T-cell (primary cell): ENCODE measurements around the gene MRAS. TPM values are rescaled to one million over a fixed set of nuclear protein-coding genes. Genes with fewer than 3 reads are reported as not detected.

ENCODE experiments used
- ATAC-seq, 4 experiments: fragments of 200-7000 bp in 3 of 4; fragments of 150-1000 bp in 1 of 4; cut with Tn5 transposase; replicated peaks in 1 of 4; 1 replicate in 3 of 4; 2 replicates in 1 of 4; pipeline ENCODE4 v1.10.0; 2021; ENCODE audit warnings: moderate library complexity in 3 of 4, mild to moderate bottlenecking in 2 of 4, moderate number of reproducible peaks in 1 of 4
- CTCF ChIA-PET, 2 donors: fragments of 300-600 bp; sonication (Branson Sonifier 250); formaldehyde crosslinking; loops; one replicate each; lab custom pipeline; 2022; ENCODE audit warnings: antibody characterized with exemption in 2 of 2; lab: Charles Lee
- POLR2A ChIA-PET, 2 donors: fragments of 300-600 bp; sonication (Branson Sonifier 250); formaldehyde crosslinking; loops; one replicate each; lab custom pipeline; 2022; ENCODE audit warnings: antibody characterized with exemption in 2 of 2; lab: Charles Lee
- DNase-seq, 35 experiments: peaks; one replicate each; pipeline versions ENCODE4 v3.0.0 to v3.0.0-alpha.2; 2013 to 2023
- H3K27ac ChIP-seq: one replicate; pipeline ENCODE4 v1.5.1; 2013; ENCODE audit warnings: low read length
- H3K27me3 ChIP-seq, 2 experiments: replicated peaks in 1 of 2; 1 replicate in 1 of 2; 2 replicates in 1 of 2; pipeline versions ENCODE4 v1.6.1 to v1.7.0; 2013; ENCODE audit warnings: low read length in 1 of 2, mixed read lengths in 1 of 2; ENCODE audit not compliant: control insufficient read depth in 2 of 2, insufficient read depth in 2 of 2; ENCODE audit errors: extremely low read depth in 1 of 2
- H3K36me3 ChIP-seq, 2 donors: 1 replicate in 1 of 2; 2 replicates in 1 of 2; pipeline versions ENCODE4 v1.6.1 to v1.7.0; 2013; ENCODE audit warnings: low read length in 1 of 2; ENCODE audit not compliant: control insufficient read depth in 2 of 2, insufficient read depth in 1 of 2; ENCODE audit errors: extremely low read depth in 1 of 2
- H3K4me1 ChIP-seq, 2 experiments: 1 replicate in 1 of 2; 2 replicates in 1 of 2; pipeline versions ENCODE4 v1.6.1 to v1.7.0; 2013; ENCODE audit warnings: low read length in 2 of 2, mixed read lengths in 1 of 2; ENCODE audit not compliant: insufficient read depth in 2 of 2, control insufficient read depth in 1 of 2; ENCODE audit errors: extremely low read depth in 1 of 2
- H3K4me3 ChIP-seq, 2 donors: 1 replicate in 1 of 2; 2 replicates in 1 of 2; pipeline versions ENCODE4 v1.5.1 to v1.7.0; 2013; ENCODE audit warnings: mild to moderate bottlenecking in 2 of 2, low read length in 1 of 2, moderate library complexity in 1 of 2; ENCODE audit not compliant: control insufficient read depth in 1 of 2; ENCODE audit errors: extremely low read depth in 1 of 2
- H3K9me3 ChIP-seq: 2 replicates; pipeline ENCODE4 v1.7.0; 2013
- H3K27ac Mint-ChIP-seq, 2 donors: one replicate each; pipeline ENCODE4 v1.8.0; 2020 to 2021; ENCODE audit warnings: mild to moderate bottlenecking in 2 of 2, mixed read lengths in 2 of 2
- H3K27me3 Mint-ChIP-seq, 2 donors: one replicate each; pipeline ENCODE4 v1.8.0; 2021 to 2022; ENCODE audit warnings: mixed read lengths in 2 of 2
- H3K36me3 Mint-ChIP-seq: one replicate; pipeline ENCODE4 v1.8.0; 2021; ENCODE audit warnings: mixed read lengths
- H3K4me1 Mint-ChIP-seq, 3 donors: one replicate each; pipeline ENCODE4 v1.8.0; 2020 to 2022; ENCODE audit warnings: mixed read lengths in 3 of 3, mild to moderate bottlenecking in 1 of 3
- H3K4me3 Mint-ChIP-seq, 3 donors: one replicate each; pipeline ENCODE4 v1.8.0; 2020 to 2022; ENCODE audit warnings: mild to moderate bottlenecking in 3 of 3, mixed read lengths in 3 of 3, moderate library complexity in 3 of 3
- H3K9me3 Mint-ChIP-seq, 3 donors: one replicate each; pipeline ENCODE4 v1.8.0; 2020 to 2022; ENCODE audit warnings: mixed read lengths in 3 of 3
- WGBS: methylation state at CpG from one replicate; pipeline ENCODE4 v1.1.5; 2013; ENCODE audit warnings: missing lambda C conversion rate; ENCODE audit not compliant: insufficient coverage; 5-methylcytosine and 5-hydroxymethylcytosine counted together
- total RNA-seq, 35 experiments: library from RNA in 6 of 35; stranded (reverse) in 6 of 35; fragments of 120-200 nt in 1 of 35; gene quantifications; one replicate each; pipeline versions ENCODE4 v1.2.1 to v1.2.4 and lab custom pipeline; 2013 to 2026

The MRAS gene
- total RNA-seq, 5 donors from 2014 or later (not counting 1 experiment from before 2014, with no cell fraction given): 0.28 to 0.49 (median 0.42) TPM; not detected in 1

DNA sequence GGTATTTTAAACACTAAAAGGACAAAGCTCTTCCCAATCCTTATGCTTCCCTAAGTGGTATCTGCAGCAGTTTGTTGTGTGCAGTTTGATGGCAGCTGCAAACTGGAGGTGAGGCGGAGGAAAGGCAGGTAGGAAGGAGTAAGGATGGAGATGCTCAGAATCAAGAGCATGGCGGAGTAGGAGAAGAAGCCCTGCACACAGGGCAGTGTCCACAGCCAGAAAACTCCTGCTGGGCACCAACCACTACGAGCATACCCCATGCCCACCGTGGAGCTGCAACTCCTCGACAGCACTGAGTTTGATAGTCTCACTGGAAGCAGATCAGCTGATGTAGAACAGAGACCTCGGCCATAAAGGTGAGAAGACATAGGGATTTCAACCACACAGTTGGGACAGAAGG, 55.7 kb downstream of the MRAS start:
- Histone ChIP-seq H3K27ac (no peak overlapping the region), H3K9me3 (no peaks in the 10 kb centered on the region), H3K27me3 (peaks cover 0 to 32% of the 10 kb centered on the region in 2 experiments), H3K4me3 (no peak overlapping the region), H3K4me1 (no peaks in the 10 kb centered on the region), H3K36me3 (no peaks in the 10 kb centered on the region)
- Mint-ChIP-seq H3K36me3 (no peaks in the 10 kb centered on the region), H3K9me3 (no peaks in the 10 kb centered on the region), H3K27ac (no peak overlapping the region), H3K4me1 (no peaks in the 10 kb centered on the region), H3K27me3 (peaks cover 12 to 20% of the 10 kb centered on the region in 2 donors), H3K4me3 (no peak overlapping the region)
- ATAC-seq (no peak), DNase-seq (no peak)
- 79% methylated on average over 4 of the region's 6 CpGs for WGBS
- ChIA-PET CTCF (interaction anchor here in 1 of 2 donors (0.8 kb wide), 1 partner anchor 14 kb away, joined by 4 read pairs; no protein-coding TSS in a partner anchor), POLR2A (interaction anchor here in 1 of 2 donors (0.6 kb wide), 1 partner anchor 229 kb away, joined by 3 read pairs; the partner anchor contains the start of gene DBR1)

DNA sequence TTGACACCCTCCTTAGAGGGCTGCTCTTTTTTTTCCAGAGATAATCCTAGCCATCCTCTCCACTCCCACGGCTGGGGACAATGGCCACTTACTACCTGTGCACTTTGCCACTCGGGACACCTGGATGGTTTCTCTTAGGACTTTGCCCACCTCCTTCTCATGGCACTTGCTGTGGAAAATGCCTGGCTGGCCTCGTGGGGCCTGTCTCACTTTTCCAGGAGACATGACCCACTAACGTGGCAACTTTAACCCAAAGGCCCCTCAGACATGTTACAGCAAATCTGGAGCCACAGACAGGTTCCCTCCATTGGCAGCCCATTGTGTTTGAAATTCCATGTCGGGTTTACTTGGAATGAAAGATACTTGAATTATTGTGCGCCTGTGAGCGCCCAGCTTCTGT, 56.6 kb downstream of the MRAS start:
- POLR2A ChIA-PET: no interaction called here

DNA sequence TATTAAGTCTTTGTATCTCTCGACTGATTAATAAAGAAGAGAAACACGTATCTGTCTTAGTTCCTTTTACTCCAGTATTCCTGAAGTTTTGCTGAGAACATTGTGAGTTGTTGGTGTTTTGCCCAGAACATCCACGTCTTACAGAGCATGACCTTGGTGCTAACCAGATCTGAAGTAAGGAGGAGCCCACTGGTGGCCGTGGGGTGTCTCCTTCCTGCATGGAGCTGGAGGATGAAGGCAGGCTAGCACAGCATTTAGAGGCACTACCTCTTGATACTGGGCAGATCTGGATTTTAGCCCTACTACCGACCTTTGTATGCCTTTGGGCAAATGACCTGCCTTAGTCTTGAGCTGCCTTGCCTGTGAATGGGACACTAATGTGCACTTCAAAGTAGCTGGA, 57.1 kb downstream of the MRAS start:
- Mint-ChIP-seq H3K27me3 (peaks cover 12 to 20% of the 10 kb centered on the region in 2 donors), H3K27ac (no peak overlapping the region), H3K4me3 (no peak overlapping the region), H3K36me3 (no peaks in the 10 kb centered on the region), H3K4me1 (no peaks in the 10 kb centered on the region), H3K9me3 (no peaks in the 10 kb centered on the region)
- 50% methylated on average over 2 of the region's 5 CpGs for WGBS
- Histone ChIP-seq H3K27ac (no peak overlapping the region), H3K27me3 (peaks cover 0 to 28% of the 10 kb centered on the region in 2 experiments), H3K4me1 (no peaks in the 10 kb centered on the region), H3K9me3 (no peaks in the 10 kb centered on the region), H3K4me3 (no peak overlapping the region), H3K36me3 (no peaks in the 10 kb centered on the region)
- DNase-seq (no peak), ATAC-seq (no peak)
- POLR2A ChIA-PET: no interaction called here
- CTCF ChIA-PET: interaction anchor here in 1 of 2 donors (4.2 kb wide), 1 partner anchor 13 kb away, joined by 20 read pairs; no protein-coding TSS in a partner anchor

More for the DNA sequence above, 56.6 kb downstream of the MRAS start:
- no peak for DNase-seq
- Histone ChIP-seq H3K9me3 (no peaks in the 10 kb centered on the region), H3K4me3 (no peak overlapping the region), H3K27ac (no peak overlapping the region), H3K27me3 (peaks cover 0 to 28% of the 10 kb centered on the region in 2 experiments), H3K36me3 (no peaks in the 10 kb centered on the region), H3K4me1 (no peaks in the 10 kb centered on the region)
- Mint-ChIP-seq H3K27me3 (peaks cover 12 to 20% of the 10 kb centered on the region in 2 donors), H3K27ac (no peak overlapping the region), H3K36me3 (no peaks in the 10 kb centered on the region), H3K4me3 (no peak overlapping the region), H3K9me3 (no peaks in the 10 kb centered on the region), H3K4me1 (no peaks in the 10 kb centered on the region)
- 73% methylated on average over 6 of the region's 7 CpGs for WGBS
- no peak for ATAC-seq
- CTCF ChIA-PET: no interaction called here

DNA sequence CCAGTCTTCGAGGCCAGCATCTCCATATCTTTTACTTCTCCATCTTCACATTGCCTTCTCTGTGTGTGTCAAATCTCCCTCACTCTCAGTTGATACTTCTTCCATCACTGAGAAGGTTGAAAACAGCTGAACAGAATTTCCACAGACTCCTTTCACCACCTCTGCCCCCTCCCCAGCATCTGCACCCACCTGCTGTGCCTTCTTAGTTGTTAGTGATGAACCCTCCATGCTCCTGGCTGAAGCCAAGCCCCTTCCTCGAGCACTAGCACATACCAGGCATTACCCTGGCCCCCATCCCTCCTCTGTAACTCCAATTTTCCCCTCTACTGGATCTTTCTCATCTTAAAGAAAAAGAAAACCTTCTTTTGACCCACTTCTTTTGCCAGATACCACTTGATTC, 58.2 kb downstream of the MRAS start:
- Histone ChIP-seq H3K4me1 (no peaks in the 10 kb centered on the region), H3K27me3 (peaks cover 0 to 24% of the 10 kb centered on the region in 2 experiments), H3K4me3 (no peak overlapping the region), H3K9me3 (no peaks in the 10 kb centered on the region), H3K36me3 (no peaks in the 10 kb centered on the region), H3K27ac (no peak overlapping the region)
- POLR2A ChIA-PET: no interaction called here
- DNase-seq (no peak), ATAC-seq (no peak)
- Mint-ChIP-seq H3K4me1 (no peaks in the 10 kb centered on the region), H3K4me3 (no peak overlapping the region), H3K27ac (no peak overlapping the region), H3K27me3 (peaks cover 12 to 19% of the 10 kb centered on the region in 2 donors), H3K36me3 (no peaks in the 10 kb centered on the region), H3K9me3 (no peaks in the 10 kb centered on the region)
- CTCF ChIA-PET: interaction anchor here in 1 of 2 donors (4.2 kb wide), 1 partner anchor 12 kb away, joined by 20 read pairs; no protein-coding TSS in a partner anchor
- WGBS: 40% methylated on average over 1 of the region's 2 CpGs

DNA sequence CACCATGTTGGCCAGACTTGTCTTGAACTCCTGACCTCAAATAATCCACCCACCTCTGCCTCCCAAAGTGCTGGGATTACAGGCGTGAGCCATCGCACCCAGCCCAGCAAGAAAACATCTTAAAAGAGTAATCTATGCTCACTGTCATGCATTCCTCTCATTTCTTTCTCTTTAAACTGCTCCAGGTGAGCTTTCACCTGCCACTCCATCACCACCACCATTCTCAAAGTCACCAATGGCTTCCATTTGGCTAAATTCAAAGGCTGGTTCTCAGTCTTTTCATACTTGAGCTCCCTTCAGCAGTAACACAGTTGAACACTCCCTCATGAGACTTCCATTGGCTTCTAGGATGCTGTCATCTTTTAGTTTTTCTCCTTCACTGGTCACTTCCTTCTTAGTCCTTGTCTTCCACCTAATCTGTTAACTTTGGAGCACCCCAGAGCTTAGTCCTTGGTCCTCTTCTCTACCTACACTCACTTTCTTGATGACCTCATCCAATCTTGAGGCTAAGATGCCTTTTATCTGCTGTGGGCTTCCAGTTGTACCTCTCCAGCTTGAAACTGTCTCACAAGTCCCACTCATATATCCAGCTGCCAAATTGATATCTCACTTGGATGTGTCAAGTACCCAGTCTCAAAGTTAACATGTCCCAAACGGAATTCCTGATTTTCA, 59.0 kb downstream of the MRAS start:
- ATAC-seq (no peak), DNase-seq (no peak)
- Mint-ChIP-seq H3K4me1 (no peaks in the 10 kb centered on the region), H3K9me3 (no peaks in the 10 kb centered on the region), H3K27ac (no peak overlapping the region), H3K27me3 (peaks cover 16 to 19% of the 10 kb centered on the region in 2 donors), H3K36me3 (no peaks in the 10 kb centered on the region), H3K4me3 (no peak overlapping the region)
- Histone ChIP-seq H3K27me3 (peaks cover 0 to 19% of the 10 kb centered on the region in 2 experiments), H3K27ac (no peak overlapping the region), H3K4me3 (no peak overlapping the region), H3K36me3 (no peaks in the 10 kb centered on the region), H3K4me1 (no peaks in the 10 kb centered on the region), H3K9me3 (no peaks in the 10 kb centered on the region)
- 81% methylated on average over 3 of the region's 3 CpGs for WGBS
- ChIA-PET CTCF (interaction anchor here (0.6 to 4.2 kb wide), 4 partner anchors 10 to 225 kb away, joined by 3 to 20 read pairs (median 6); no protein-coding TSS in a partner anchor), POLR2A (no interaction called here)

DNA sequence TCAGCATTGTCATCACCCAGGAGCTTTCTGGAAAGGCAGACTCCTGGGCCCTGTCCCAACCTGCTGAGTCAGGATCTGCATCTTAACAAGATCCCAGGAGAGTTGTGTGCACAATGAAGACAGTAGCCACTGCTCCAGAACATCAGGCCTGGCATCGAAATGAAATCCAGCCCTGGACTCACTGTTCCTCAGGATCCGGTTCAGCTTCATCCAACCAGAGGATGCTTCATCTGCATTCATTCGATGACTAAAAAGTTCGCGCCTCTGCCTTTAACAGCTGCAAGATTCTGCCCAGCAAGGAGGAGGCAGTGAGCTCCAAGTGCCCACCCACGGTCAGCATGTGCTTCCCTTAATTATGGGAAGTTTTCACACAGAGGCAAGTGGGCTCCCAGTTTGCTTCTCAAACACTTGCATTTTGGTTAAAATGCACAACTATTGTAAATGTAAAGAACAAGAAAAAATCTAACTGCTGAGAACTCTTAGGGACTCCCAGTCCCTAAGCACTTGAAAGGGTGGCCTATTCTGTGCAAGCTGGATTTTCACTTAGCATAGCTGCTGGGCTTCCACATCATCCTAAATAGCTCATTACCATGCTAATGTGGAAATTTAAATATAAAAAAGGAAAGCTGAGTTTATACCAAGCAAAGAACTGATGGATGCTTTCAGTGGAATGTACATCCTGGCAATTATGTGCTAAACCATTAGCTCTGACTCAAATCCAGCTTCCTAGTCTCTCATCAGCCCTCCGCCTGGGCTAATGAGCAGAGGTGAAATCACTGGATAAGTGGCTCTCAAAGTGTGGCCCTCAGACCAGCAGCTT, 60.6 kb downstream of the MRAS start:
- Mint-ChIP-seq H3K9me3 (no peaks in the 10 kb centered on the region), H3K4me1 (no peaks in the 10 kb centered on the region), H3K4me3 (no peak overlapping the region), H3K36me3 (no peaks in the 10 kb centered on the region), H3K27ac (no peak overlapping the region), H3K27me3 (peaks cover 16 to 18% of the 10 kb centered on the region in 2 donors)
- Histone ChIP-seq H3K27ac (no peak overlapping the region), H3K36me3 (no peaks in the 10 kb centered on the region), H3K9me3 (no peaks in the 10 kb centered on the region), H3K27me3 (peaks cover 0 to 14% of the 10 kb centered on the region in 2 experiments), H3K4me3 (no peak overlapping the region), H3K4me1 (no peaks in the 10 kb centered on the region)
- no peak for ATAC-seq
- ChIA-PET CTCF (interaction anchor here in 1 of 2 donors (4.2 kb wide), 1 partner anchor 9 kb away, joined by 20 read pairs; no protein-coding TSS in a partner anchor), POLR2A (no interaction called here)
- 77% methylated on average over 4 of the region's 7 CpGs for WGBS
- DNase-seq: no peak
